ENCODE data around the gene OR6B1. TPM values are rescaled to one million over a fixed set of nuclear protein-coding genes. Genes with fewer than 3 reads are reported as not detected.

The OR6B1 gene
- total and polyA plus RNA-seq, 2 of the 8 experiments (the other 6 are each of a cell fraction or from before 2014, with no cell fraction given) = not detected

DNA sequence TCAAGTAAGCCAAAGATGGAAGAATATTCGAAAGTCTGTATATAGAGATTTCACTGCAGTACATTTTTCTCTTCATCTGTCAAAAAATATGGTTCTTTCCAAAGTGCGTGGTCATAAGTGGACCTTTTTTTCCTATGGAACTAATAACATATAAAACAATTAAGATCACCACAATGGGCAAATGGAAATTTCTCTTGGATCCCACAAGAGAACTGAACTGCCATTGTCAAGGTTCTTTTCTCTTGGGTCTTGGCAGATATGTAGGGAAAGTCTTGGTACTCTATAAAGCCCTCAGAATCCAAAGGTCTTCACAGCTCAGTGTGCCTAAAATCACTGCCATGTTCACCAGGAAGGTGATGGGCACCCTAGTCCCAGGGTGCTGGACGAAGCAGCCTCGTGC is at the start of gene OR6B1 (continued):
- TF ChIP-seq, protein P1, sequence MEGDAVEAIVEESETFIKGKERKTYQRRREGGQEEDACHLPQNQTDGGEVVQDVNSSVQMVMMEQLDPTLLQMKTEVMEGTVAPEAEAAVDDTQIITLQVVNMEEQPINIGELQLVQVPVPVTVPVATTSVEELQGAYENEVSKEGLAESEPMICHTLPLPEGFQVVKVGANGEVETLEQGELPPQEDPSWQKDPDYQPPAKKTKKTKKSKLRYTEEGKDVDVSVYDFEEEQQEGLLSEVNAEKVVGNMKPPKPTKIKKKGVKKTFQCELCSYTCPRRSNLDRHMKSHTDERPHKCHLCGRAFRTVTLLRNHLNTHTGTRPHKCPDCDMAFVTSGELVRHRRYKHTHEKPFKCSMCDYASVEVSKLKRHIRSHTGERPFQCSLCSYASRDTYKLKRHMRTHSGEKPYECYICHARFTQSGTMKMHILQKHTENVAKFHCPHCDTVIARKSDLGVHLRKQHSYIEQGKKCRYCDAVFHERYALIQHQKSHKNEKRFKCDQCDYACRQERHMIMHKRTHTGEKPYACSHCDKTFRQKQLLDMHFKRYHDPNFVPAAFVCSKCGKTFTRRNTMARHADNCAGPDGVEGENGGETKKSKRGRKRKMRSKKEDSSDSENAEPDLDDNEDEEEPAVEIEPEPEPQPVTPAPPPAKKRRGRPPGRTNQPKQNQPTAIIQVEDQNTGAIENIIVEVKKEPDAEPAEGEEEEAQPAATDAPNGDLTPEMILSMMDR (IDR thresholded peaks at IDR 0.05; ENCODE audit: control extremely low read depth in 1 of 3, insufficient read depth in 1 of 3, low read depth in 1 of 3, low read length in 3 of 3) = no peak
- TF ChIP-seq SAP30 (IDR thresholded peaks at IDR 0.05; ENCODE audit: insufficient read depth, insufficient replicate concordance, low read length) = no peak
- TF ChIP-seq SP1 (IDR thresholded peaks at IDR 0.05; ENCODE audit: low read depth, low read length) = no peak
- no peak for TF ChIP-seq JUND (IDR thresholded peaks at IDR 0.05; ENCODE audit: low read length)
- no peak for TF ChIP-seq BRCA1 (IDR thresholded peaks at IDR 0.05; ENCODE audit: low read depth, low read length)
- TF ChIP-seq HDAC6 (IDR thresholded peaks at IDR 0.05; ENCODE audit: low read depth, low read length) = no peak
- TF ChIP-seq ZNF274 (IDR thresholded peaks at IDR 0.05; ENCODE audit: borderline replicate concordance, extremely low read depth, low read length) = no peak

All from H1 (cell line).